ENCODE measurements around the gene GFOD1.

GRCh38 chr6:13495818-13496217 is 8.4 kb upstream of the GFOD1 start:
- no peak for TF ChIP-seq CTCF (IDR thresholded peaks at IDR 0.05)
- TF ChIP-seq MAX (IDR thresholded peaks at IDR 0.05): no peak
- TF ChIP-seq HDAC2 (IDR thresholded peaks at IDR 0.05): no peak
- TF ChIP-seq MAFK (IDR thresholded peaks at IDR 0.05; ENCODE audit: partially characterized antibody): no peak
- no peak for TF ChIP-seq CEBPB (IDR thresholded peaks at IDR 0.05)
- TF ChIP-seq ZFP36 (IDR thresholded peaks at IDR 0.05; ENCODE audit: borderline replicate concordance, partially characterized antibody): no peak
- TF ChIP-seq EP300 (IDR thresholded peaks at IDR 0.05): no peak
- no peak for TF ChIP-seq RAD21 (conservative IDR thresholded peaks at IDR 0.05 in 1 of 2, IDR thresholded peaks at IDR 0.05 in 1 of 2)
- no peak for TF ChIP-seq SMC3 (IDR thresholded peaks at IDR 0.05)
- TF ChIP-seq POLR2A (IDR thresholded peaks at IDR 0.05; ENCODE audit: low read length): no peak

Measured in A549 (cell line).